ENCODE results near the gene KLHL17.
"Not testable (repeated sequence)": the region's sequence is repeated elsewhere in the genome, so short reads cannot be mapped to it uniquely, and the experiment has no call there.

KLHL17 gene

GRCh38 chr1:1012736-1013104 is 52.3 kb downstream of the KLHL17 start:
- H2BK12ac ChIP-seq (ENCODE audit: low read length); H2BK5ac ChIP-seq (ENCODE audit: low read depth, low read length, poor library complexity); H3K4me3 ChIP-seq (ENCODE audit: low read depth, low read length); H3K27me3 ChIP-seq (ENCODE audit: insufficient read depth, low read length); H3K9ac ChIP-seq (ENCODE audit: low read length); H2AK5ac ChIP-seq (ENCODE audit: low read length); H3K23ac ChIP-seq (ENCODE audit: low read length); H3K9me3 ChIP-seq (ENCODE audit: insufficient read depth, low read depth, low read length); H4K8ac ChIP-seq (ENCODE audit: low read depth, low read length); H3K4ac ChIP-seq (ENCODE audit: low read depth, low read length); H3K18ac ChIP-seq (ENCODE audit: low read length); H3K36me3 ChIP-seq (ENCODE audit: control insufficient read depth in 1 of 2, insufficient read depth in 2 of 2, low read length in 2 of 2); H4K12ac ChIP-seq (ENCODE audit: low read depth, low read length); H3K79me2 ChIP-seq (ENCODE audit: control insufficient read depth, insufficient read depth, low read length, poor library complexity); H3K14ac ChIP-seq (ENCODE audit: low read length); H3K79me1 ChIP-seq (ENCODE audit: low read length); H2AFZ ChIP-seq (ENCODE audit: insufficient read depth, low read length, poor library complexity); H2BK120ac ChIP-seq (ENCODE audit: insufficient read depth, low read length, poor library complexity); DNase-seq: not testable (repeated sequence)
- peak overlapping the region; percentile 39 for H3K27ac ChIP-seq (ENCODE audit: low read depth, low read length)
- H3K4me2 ChIP-seq (ENCODE audit: low read length): peak overlapping the region; percentile 65
- H3K4me1 ChIP-seq (ENCODE audit: control insufficient read depth in 1 of 2, insufficient read depth in 2 of 2, low read length in 2 of 2): peaks cover 10 to 13% of the 10 kb centered on the region in 2 experiments
- H4K91ac ChIP-seq (ENCODE audit: low read depth, low read length): peak overlapping the region; percentile 31
- no CpG with 5 or more reads among the region's 13 CpGs for WGBS (ENCODE audit: extremely low coverage, insufficient coverage, insufficient read length)

DNA sequence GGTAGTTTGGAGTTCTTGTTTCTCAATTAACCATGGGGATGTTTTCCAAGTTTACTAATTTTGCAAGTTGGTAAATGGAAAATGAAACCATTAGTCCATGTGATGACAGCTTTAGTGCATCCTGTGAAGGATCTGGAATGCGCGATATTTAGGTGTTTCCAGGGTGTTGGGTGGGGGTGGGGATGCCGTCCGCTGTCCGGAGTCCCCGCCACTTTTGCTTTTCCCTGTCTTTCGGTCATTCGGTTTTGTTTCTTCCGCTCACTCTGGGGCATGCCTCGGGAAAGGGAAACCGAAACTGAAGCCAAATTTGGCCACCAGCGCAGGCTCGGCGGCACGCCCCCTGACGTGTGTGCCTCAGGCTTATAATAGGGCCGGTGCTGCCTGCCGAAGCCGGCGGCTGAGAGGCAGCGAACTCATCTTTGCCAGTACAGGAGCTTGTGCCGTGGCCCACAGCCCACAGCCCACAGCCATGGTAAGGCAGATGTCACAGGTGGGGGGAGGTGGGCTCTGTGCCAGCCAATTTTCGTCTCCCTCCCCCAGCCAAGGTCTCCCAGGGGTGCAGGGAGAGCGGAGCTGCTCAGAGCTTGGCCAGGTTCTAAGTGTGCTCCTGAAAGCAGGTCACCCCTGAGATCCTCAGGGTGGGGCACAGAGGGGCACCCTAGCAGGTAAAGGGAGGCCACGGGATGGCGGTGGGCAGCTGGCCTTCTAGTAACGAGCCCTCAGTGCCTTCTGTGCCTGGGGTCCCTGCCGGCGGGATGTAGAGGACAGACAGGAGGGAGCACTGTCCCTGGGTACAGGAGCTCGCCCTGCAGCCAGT is 52.9 kb downstream of the KLHL17 start, which contains the start of gene ISG15:
Gene ISG15, plus strand, starts transcription at position 393 of the 817 bp plus-strand sequence. Its CDS starts 77 bp downstream, at position 470.
- Histone ChIP-seq H3K18ac (ENCODE audit: low read length) (peak within 1 kb of the TSS; percentile 13), H3K14ac (ENCODE audit: low read length) (peak within 1 kb of the TSS; percentile 42), H3K27ac (ENCODE audit: low read depth, low read length) (peak within 1 kb of the TSS; percentile 46), H2BK120ac (ENCODE audit: insufficient read depth, low read length, poor library complexity) (peak within 1 kb of the TSS; percentile 67), H3K27me3 (ENCODE audit: insufficient read depth, low read length) (no peaks in the 10 kb centered on the region), H3K79me1 (ENCODE audit: low read length) (peaks cover 5% of the 10 kb centered on the region), H3K9me3 (ENCODE audit: insufficient read depth, low read depth, low read length) (peaks cover 6% of the 10 kb centered on the region), H4K12ac (ENCODE audit: low read depth, low read length) (peak within 1 kb of the TSS; percentile 59), H2BK12ac (ENCODE audit: low read length) (no peak within 1 kb of the TSS), H2BK5ac (ENCODE audit: low read depth, low read length, poor library complexity) (no peak within 1 kb of the TSS), H3K36me3 (ENCODE audit: control insufficient read depth in 1 of 2, insufficient read depth in 2 of 2, low read length in 2 of 2) (no peaks in the 10 kb centered on the region), H4K8ac (ENCODE audit: low read depth, low read length) (peak within 1 kb of the TSS; percentile 64), H2AFZ (ENCODE audit: insufficient read depth, low read length, poor library complexity) (peak within 1 kb of the TSS; percentile 27), H3K79me2 (ENCODE audit: control insufficient read depth, insufficient read depth, low read length, poor library complexity) (no peaks in the 10 kb centered on the region), H4K91ac (ENCODE audit: low read depth, low read length) (peak within 1 kb of the TSS; percentile 47), H3K4me1 (ENCODE audit: control insufficient read depth in 1 of 2, insufficient read depth in 2 of 2, low read length in 2 of 2) (peaks cover 10 to 13% of the 10 kb centered on the region in 2 experiments), H3K23ac (ENCODE audit: low read length) (no peak within 1 kb of the TSS), H2AK5ac (ENCODE audit: low read length) (peak within 1 kb of the TSS; percentile 45), H3K4me3 (ENCODE audit: low read depth, low read length) (peak within 1 kb of the TSS; percentile 55), H3K9ac (ENCODE audit: low read length) (peak within 1 kb of the TSS; percentile 19), H3K4ac (ENCODE audit: low read depth, low read length) (no peak within 1 kb of the TSS), H3K4me2 (ENCODE audit: low read length) (peak within 1 kb of the TSS; percentile 65)
- peak; percentile 90 to 93 for DNase-seq
- no CpG with 5 or more reads among the region's 30 CpGs for WGBS (ENCODE audit: extremely low coverage, insufficient coverage, insufficient read length)

GRCh38 chr1:1013922-1014648 is 53.7 kb downstream of the KLHL17 start:
- peak overlapping the region; percentile 42 for H3K14ac ChIP-seq (ENCODE audit: low read length)
- H3K27ac ChIP-seq (ENCODE audit: low read depth, low read length): no peak overlapping the region
- peaks cover 6% of the 10 kb centered on the region for H3K9me3 ChIP-seq (ENCODE audit: insufficient read depth, low read depth, low read length)
- H3K4ac ChIP-seq (ENCODE audit: low read depth, low read length): no peak overlapping the region
- H3K4me2 ChIP-seq (ENCODE audit: low read length): peak overlapping the region; percentile 65
- peak overlapping the region; percentile 45 for H2AK5ac ChIP-seq (ENCODE audit: low read length)
- no peak overlapping the region for H2BK12ac ChIP-seq (ENCODE audit: low read length)
- no peak overlapping the region for H3K23ac ChIP-seq (ENCODE audit: low read length)
- no peak overlapping the region for H4K12ac ChIP-seq (ENCODE audit: low read depth, low read length)
- H3K27me3 ChIP-seq (ENCODE audit: insufficient read depth, low read length): no peaks in the 10 kb centered on the region
- H4K8ac ChIP-seq (ENCODE audit: low read depth, low read length): no peak overlapping the region
- peaks cover 5% of the 10 kb centered on the region for H3K79me1 ChIP-seq (ENCODE audit: low read length)
- H3K9ac ChIP-seq (ENCODE audit: low read length): no peak overlapping the region
- H3K4me3 ChIP-seq (ENCODE audit: low read depth, low read length): peak overlapping the region; percentile 55
- H2BK120ac ChIP-seq (ENCODE audit: insufficient read depth, low read length, poor library complexity): no peak overlapping the region
- WGBS (ENCODE audit: extremely low coverage, insufficient coverage, insufficient read length): no CpG with 5 or more reads among the region's 41 CpGs
- no peaks in the 10 kb centered on the region for H3K36me3 ChIP-seq (ENCODE audit: control insufficient read depth in 1 of 2, insufficient read depth in 2 of 2, low read length in 2 of 2)
- H3K18ac ChIP-seq (ENCODE audit: low read length): peak overlapping the region; percentile 8
- H4K91ac ChIP-seq (ENCODE audit: low read depth, low read length): no peak overlapping the region
- peaks cover 10 to 15% of the 10 kb centered on the region in 2 experiments for H3K4me1 ChIP-seq (ENCODE audit: control insufficient read depth in 1 of 2, insufficient read depth in 2 of 2, low read length in 2 of 2)
- H3K79me2 ChIP-seq (ENCODE audit: control insufficient read depth, insufficient read depth, low read length, poor library complexity): no peaks in the 10 kb centered on the region
- H2AFZ ChIP-seq (ENCODE audit: insufficient read depth, low read length, poor library complexity): peak overlapping the region; percentile 8
- DNase-seq: peak in 1 of 2 donors; percentile 55
- H2BK5ac ChIP-seq (ENCODE audit: low read depth, low read length, poor library complexity): no peak overlapping the region

GRCh38 chr1:1014799-1015681 is 54.7 kb downstream of the KLHL17 start:
- no peak overlapping the region for H3K23ac ChIP-seq (ENCODE audit: low read length)
- no peak overlapping the region for H4K12ac ChIP-seq (ENCODE audit: low read depth, low read length)
- H4K91ac ChIP-seq (ENCODE audit: low read depth, low read length): no peak overlapping the region
- no peak overlapping the region for H2AFZ ChIP-seq (ENCODE audit: insufficient read depth, low read length, poor library complexity)
- no peak overlapping the region for H2BK12ac ChIP-seq (ENCODE audit: low read length)
- no peak for DNase-seq
- H2AK5ac ChIP-seq (ENCODE audit: low read length): no peak overlapping the region
- no peak overlapping the region for H2BK5ac ChIP-seq (ENCODE audit: low read depth, low read length, poor library complexity)
- H3K4me2 ChIP-seq (ENCODE audit: low read length): no peak overlapping the region
- H3K79me2 ChIP-seq (ENCODE audit: control insufficient read depth, insufficient read depth, low read length, poor library complexity): peaks cover under 1% of the 10 kb centered on the region
- H3K14ac ChIP-seq (ENCODE audit: low read length): no peak overlapping the region
- H3K4me1 ChIP-seq (ENCODE audit: control insufficient read depth in 1 of 2, insufficient read depth in 2 of 2, low read length in 2 of 2): peaks cover 10 to 17% of the 10 kb centered on the region in 2 experiments
- H3K9me3 ChIP-seq (ENCODE audit: insufficient read depth, low read depth, low read length): peaks cover 7% of the 10 kb centered on the region
- peaks cover 5% of the 10 kb centered on the region for H3K79me1 ChIP-seq (ENCODE audit: low read length)
- H3K4ac ChIP-seq (ENCODE audit: low read depth, low read length): no peak overlapping the region
- no peak overlapping the region for H4K8ac ChIP-seq (ENCODE audit: low read depth, low read length)
- no CpG with 5 or more reads among the region's 20 CpGs for WGBS (ENCODE audit: extremely low coverage, insufficient coverage, insufficient read length)
- H3K27me3 ChIP-seq (ENCODE audit: insufficient read depth, low read length): no peaks in the 10 kb centered on the region
- H2BK120ac ChIP-seq (ENCODE audit: insufficient read depth, low read length, poor library complexity): no peak overlapping the region
- no peak overlapping the region for H3K18ac ChIP-seq (ENCODE audit: low read length)
- H3K27ac ChIP-seq (ENCODE audit: low read depth, low read length): no peak overlapping the region
- H3K4me3 ChIP-seq (ENCODE audit: low read depth, low read length): no peak overlapping the region
- no peaks in the 10 kb centered on the region for H3K36me3 ChIP-seq (ENCODE audit: control insufficient read depth in 1 of 2, insufficient read depth in 2 of 2, low read length in 2 of 2)
- no peak overlapping the region for H3K9ac ChIP-seq (ENCODE audit: low read length)

All from trophoblast cell (in vitro differentiated cells and primary cell).